Measurements from ENCODE around the gene MBNL2.

DNA sequence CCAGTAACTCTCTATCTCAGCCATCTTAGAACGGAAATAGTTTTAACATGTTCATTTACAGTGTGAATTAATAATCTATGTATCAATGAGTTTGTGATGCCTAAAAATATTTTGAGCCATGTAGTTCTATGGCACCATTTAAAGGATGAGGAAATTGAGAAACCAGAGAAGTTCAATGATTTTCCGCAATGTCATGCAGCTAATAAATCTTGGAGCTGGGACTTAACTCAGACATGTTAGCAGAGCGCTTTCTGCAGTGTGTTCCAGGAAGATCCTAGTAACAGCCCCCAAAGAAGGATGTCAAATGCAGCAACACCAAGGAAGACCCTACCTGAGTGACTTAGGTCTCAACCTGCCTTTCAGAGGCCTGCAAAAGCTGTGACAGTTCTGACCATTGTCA is 112.6 kb downstream of the MBNL2 start:
- TF ChIP-seq, protein P1, sequence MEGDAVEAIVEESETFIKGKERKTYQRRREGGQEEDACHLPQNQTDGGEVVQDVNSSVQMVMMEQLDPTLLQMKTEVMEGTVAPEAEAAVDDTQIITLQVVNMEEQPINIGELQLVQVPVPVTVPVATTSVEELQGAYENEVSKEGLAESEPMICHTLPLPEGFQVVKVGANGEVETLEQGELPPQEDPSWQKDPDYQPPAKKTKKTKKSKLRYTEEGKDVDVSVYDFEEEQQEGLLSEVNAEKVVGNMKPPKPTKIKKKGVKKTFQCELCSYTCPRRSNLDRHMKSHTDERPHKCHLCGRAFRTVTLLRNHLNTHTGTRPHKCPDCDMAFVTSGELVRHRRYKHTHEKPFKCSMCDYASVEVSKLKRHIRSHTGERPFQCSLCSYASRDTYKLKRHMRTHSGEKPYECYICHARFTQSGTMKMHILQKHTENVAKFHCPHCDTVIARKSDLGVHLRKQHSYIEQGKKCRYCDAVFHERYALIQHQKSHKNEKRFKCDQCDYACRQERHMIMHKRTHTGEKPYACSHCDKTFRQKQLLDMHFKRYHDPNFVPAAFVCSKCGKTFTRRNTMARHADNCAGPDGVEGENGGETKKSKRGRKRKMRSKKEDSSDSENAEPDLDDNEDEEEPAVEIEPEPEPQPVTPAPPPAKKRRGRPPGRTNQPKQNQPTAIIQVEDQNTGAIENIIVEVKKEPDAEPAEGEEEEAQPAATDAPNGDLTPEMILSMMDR (IDR thresholded peaks at IDR 0.05; ENCODE audit: low read depth, low read length, poor library complexity, severe bottlenecking): no peak
- no peak for TF ChIP-seq EZH2phosphoT487 (IDR thresholded peaks at IDR 0.05; ENCODE audit: borderline replicate concordance, low read length)

Data from DOHH2 (cell line).